ENCODE measurements around the gene RIC8A. TPM values are rescaled to one million over a fixed set of nuclear protein-coding genes. Genes with fewer than 3 reads are reported as not detected.
A peak's percentile ranks its signal among the peaks of the same experiment; 100 is the strongest.

Gene RIC8A
- total and polyA plus RNA-seq, 2 of the 13 experiments (the other 11 are each of a cell fraction or from before 2014, with no cell fraction given), result 62.1 to 63.8 TPM

DNA sequence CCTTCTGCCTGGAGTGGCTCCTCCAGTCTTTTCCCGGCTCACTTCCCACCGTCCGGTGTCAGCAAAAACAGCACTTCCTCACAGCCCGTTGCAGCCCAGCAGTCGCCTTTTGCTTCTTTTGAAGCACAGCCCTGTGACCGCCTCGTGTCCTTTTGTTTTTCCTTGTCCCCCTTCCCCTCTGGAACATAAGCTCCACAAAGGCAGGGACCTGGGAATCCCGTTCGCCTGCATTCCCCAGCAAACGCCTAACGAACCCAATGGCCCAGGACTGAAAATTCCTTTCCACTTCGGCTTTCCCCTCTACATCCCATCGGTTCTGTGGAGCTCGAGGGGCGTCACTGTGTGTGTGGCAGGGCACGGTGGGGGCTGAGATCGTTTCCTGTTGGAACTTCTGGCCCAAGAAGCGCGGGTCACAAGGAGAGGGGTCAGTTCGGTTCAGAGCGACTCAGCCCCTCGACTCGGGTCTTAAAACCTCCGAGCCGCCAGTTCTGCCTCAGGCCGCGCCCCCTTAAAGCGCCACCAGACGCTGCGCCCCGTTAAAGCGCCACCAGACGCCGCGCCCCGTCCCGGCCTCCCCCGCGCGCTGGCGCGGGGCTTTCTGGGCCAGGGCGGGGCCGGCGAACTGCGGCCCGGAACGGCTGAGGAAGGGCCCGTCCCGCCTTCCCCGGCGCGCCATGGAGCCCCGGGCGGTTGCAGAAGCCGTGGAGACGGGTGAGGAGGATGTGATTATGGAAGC lies 841 bp downstream of the RIC8A start (continued):
- TF ChIP-seq ZFAT (CRISPR knock-in tag; conservative IDR thresholded peaks at IDR 0.05), result no peak
- no peak; the same call in 1 of the 2 replicates for TF ChIP-seq CCDC6 (CRISPR knock-in tag; IDR thresholded peaks at IDR 0.05)
- 0 out of 2 replicates have a peak, but pooled peaks have one; percentile 61 for TF ChIP-seq ZNF30 (CRISPR knock-in tag; IDR thresholded peaks at IDR 0.05)
- no peak for TF ChIP-seq ZEB1 (IDR thresholded peaks at IDR 0.05; ENCODE audit: insufficient replicate concordance, low read depth)
- TF ChIP-seq, protein P1, sequence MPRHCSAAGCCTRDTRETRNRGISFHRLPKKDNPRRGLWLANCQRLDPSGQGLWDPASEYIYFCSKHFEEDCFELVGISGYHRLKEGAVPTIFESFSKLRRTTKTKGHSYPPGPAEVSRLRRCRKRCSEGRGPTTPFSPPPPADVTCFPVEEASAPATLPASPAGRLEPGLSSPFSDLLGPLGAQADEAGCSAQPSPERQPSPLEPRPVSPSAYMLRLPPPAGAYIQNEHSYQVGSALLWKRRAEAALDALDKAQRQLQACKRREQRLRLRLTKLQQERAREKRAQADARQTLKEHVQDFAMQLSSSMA (CRISPR knock-in tag; IDR thresholded peaks at IDR 0.05), result no peak
- TF ChIP-seq RBFOX2 (IDR thresholded peaks at IDR 0.05; ENCODE audit: low read depth, low read length), result peak; percentile 87
- no peak for TF ChIP-seq MTA3 (CRISPR knock-in tag; IDR thresholded peaks at IDR 0.05)
- no peak for TF ChIP-seq MYC (CRISPR knock-in tag; IDR thresholded peaks at IDR 0.05; ENCODE audit: borderline replicate concordance)
- no peak for TF ChIP-seq BRCA1 (CRISPR knock-in tag; IDR thresholded peaks at IDR 0.05)
- peak; percentile 58; the same call in 1 of the 2 replicates for TF ChIP-seq ZNF441 (CRISPR knock-in tag; IDR thresholded peaks at IDR 0.05; ENCODE audit: borderline replicate concordance)
- TF ChIP-seq SMC3 (IDR thresholded peaks at IDR 0.05; ENCODE audit: low read length), result no peak
- TF ChIP-seq ZNF646 (CRISPR knock-in tag; IDR thresholded peaks at IDR 0.05), result no peak
- no peak for TF ChIP-seq CREB3 (CRISPR knock-in tag; IDR thresholded peaks at IDR 0.05)
- TF ChIP-seq CREBL2 (CRISPR knock-in tag; IDR thresholded peaks at IDR 0.05; ENCODE audit: borderline replicate concordance), result no peak
- TF ChIP-seq TP53 (CRISPR knock-in tag; conservative IDR thresholded peaks at IDR 0.05), result 0 out of 2 replicates have a peak, but pooled peaks have one; percentile 7
- TF ChIP-seq HES4 (CRISPR knock-in tag; IDR thresholded peaks at IDR 0.05; ENCODE audit: borderline replicate concordance), result no peak
- 0 out of 2 replicates have a peak, but pooled peaks have one; percentile 53 for TF ChIP-seq ZNF430 (CRISPR knock-in tag; IDR thresholded peaks at IDR 0.05)
- TF ChIP-seq ZNF326 (CRISPR knock-in tag; IDR thresholded peaks at IDR 0.05; ENCODE audit: borderline replicate concordance), result no peak
- no peak; the same call in 1 of the 2 replicates for TF ChIP-seq ZNF563 (CRISPR knock-in tag; IDR thresholded peaks at IDR 0.05)
- no peak for TF ChIP-seq ZIK1 (CRISPR knock-in tag; IDR thresholded peaks at IDR 0.05; ENCODE audit: borderline replicate concordance, low read depth)
- no peak for TF ChIP-seq NR2F6 (IDR thresholded peaks at IDR 0.05)
- no peak; the same call in 1 of the 2 replicates for TF ChIP-seq NR2F6 (CRISPR knock-in tag; IDR thresholded peaks at IDR 0.05)
